Ectodermal cell (in vitro differentiated cells): ENCODE data around the gene ASPSCR1.

Experiments
- H3K27ac ChIP-seq: 2 replicates; pipeline ENCODE4 v1.7.0; 2013; ENCODE audit warnings: mild to moderate bottlenecking, low read depth, low read length; ENCODE audit not compliant: insufficient read depth, poor library complexity, severe bottlenecking
- H3K27me3 ChIP-seq: 2 replicates; pipeline ENCODE4 v1.7.0; 2013; ENCODE audit warnings: mild to moderate bottlenecking, low read length; ENCODE audit not compliant: insufficient read depth, control insufficient read depth, poor library complexity, severe bottlenecking
- H3K36me3 ChIP-seq: one replicate; pipeline ENCODE4 v1.7.0; 2013; ENCODE audit warnings: low read length; ENCODE audit not compliant: control insufficient read depth, insufficient read depth
- H3K4me1 ChIP-seq: one replicate; pipeline ENCODE4 v1.7.0; 2013; ENCODE audit warnings: low read length; ENCODE audit not compliant: control insufficient read depth, insufficient read depth
- H3K4me3 ChIP-seq: 2 replicates; pipeline ENCODE4 v1.7.0; 2013; ENCODE audit warnings: low read depth, low read length, control low read depth; ENCODE audit not compliant: insufficient read depth
- H3K9me3 ChIP-seq: 2 replicates; pipeline ENCODE4 v1.7.0; 2013; ENCODE audit warnings: mild to moderate bottlenecking, low read length, moderate library complexity; ENCODE audit not compliant: control insufficient read depth
- WGBS, 2 experiments: methylation state at CpG; one replicate each; pipeline ENCODE4 v1.1.7; 2013; ENCODE audit warnings: missing lambda C conversion rate in 2 of 2; 5-methylcytosine and 5-hydroxymethylcytosine counted together

The ASPSCR1 gene

GRCh38 chr17:81987161-81987770, 9.8 kb downstream of the ASPSCR1 start:
- WGBS, 2 experiments = 94 to 95% methylated on average over 26 of the region's 26 CpGs

GRCh38 chr17:81990836-81991683, 13.6 kb downstream of the ASPSCR1 start:
- Histone ChIP-seq H3K4me1 (peaks cover 50% of the 10 kb centered on the region), H3K27me3 (no peaks in the 10 kb centered on the region), H3K9me3 (no peaks in the 10 kb centered on the region), H3K27ac (peak overlapping the region; percentile 93), H3K36me3 (peaks cover 4% of the 10 kb centered on the region), H3K4me3 (no peak overlapping the region)
- 90 to 91% methylated on average over 25 of the region's 25 CpGs for WGBS, 2 experiments

More at GRCh38 chr17:81987161-81987770, 9.8 kb downstream of the ASPSCR1 start:
- Histone ChIP-seq H3K27me3 (no peaks in the 10 kb centered on the region), H3K9me3 (no peaks in the 10 kb centered on the region), H3K4me3 (no peak overlapping the region), H3K36me3 (peaks cover 13% of the 10 kb centered on the region), H3K4me1 (peaks cover 15% of the 10 kb centered on the region), H3K27ac (no peak overlapping the region)

GRCh38 chr17:81991684-81992305, 14.4 kb downstream of the ASPSCR1 start:
- Histone ChIP-seq H3K36me3 (peaks cover 4% of the 10 kb centered on the region), H3K27ac (peak overlapping the region; percentile 93), H3K4me3 (peak overlapping the region; percentile 6), H3K9me3 (no peaks in the 10 kb centered on the region), H3K27me3 (no peaks in the 10 kb centered on the region), H3K4me1 (peaks cover 50% of the 10 kb centered on the region)
- 34 to 35% methylated on average over 31 of the region's 31 CpGs for WGBS, 2 experiments

- WGBS, 2 experiments = 41 to 43% methylated on average over 31 of the region's 31 CpGs
- no peak overlapping the region for H3K4me3 ChIP-seq
These were observed 15.1 kb downstream of the ASPSCR1 start for GRCh38 chr17:81992306-81993102.

GRCh38 chr17:81993729-81994592, 16.5 kb downstream of the ASPSCR1 start:
- peak overlapping the region; percentile 4 for H3K4me3 ChIP-seq
- peaks cover 4% of the 10 kb centered on the region for H3K36me3 ChIP-seq
- peaks cover 50% of the 10 kb centered on the region for H3K4me1 ChIP-seq
- H3K27ac ChIP-seq = peak overlapping the region; percentile 69
- whole genome bisulfite sequencing, 2 experiments = 75 to 77% methylated on average over 37 of the region's 37 CpGs
- no peaks in the 10 kb centered on the region for H3K27me3 ChIP-seq
- no peaks in the 10 kb centered on the region for H3K9me3 ChIP-seq

More at GRCh38 chr17:81992306-81993102, 15.1 kb downstream of the ASPSCR1 start:
- H3K27ac ChIP-seq = peak overlapping the region; percentile 93
- H3K9me3 ChIP-seq = no peaks in the 10 kb centered on the region
- H3K4me1 ChIP-seq = peaks cover 50% of the 10 kb centered on the region
- peaks cover 4% of the 10 kb centered on the region for H3K36me3 ChIP-seq
- H3K27me3 ChIP-seq = no peaks in the 10 kb centered on the region

- Histone ChIP-seq H3K27ac (no peak overlapping the region), H3K36me3 (peaks cover 4% of the 10 kb centered on the region), H3K9me3 (no peaks in the 10 kb centered on the region), H3K4me3 (no peak overlapping the region), H3K27me3 (no peaks in the 10 kb centered on the region), H3K4me1 (peaks cover 50% of the 10 kb centered on the region)
- 87 to 89% methylated on average over 39 of the region's 39 CpGs for WGBS, 2 experiments
These were observed 17.4 kb downstream of the ASPSCR1 start for GRCh38 chr17:81994593-81995462.

GRCh38 chr17:81995463-81996231, 18.2 kb downstream of the ASPSCR1 start:
- Histone ChIP-seq H3K4me1 (peaks cover 57% of the 10 kb centered on the region), H3K4me3 (no peak overlapping the region), H3K36me3 (no peaks in the 10 kb centered on the region), H3K27ac (no peak overlapping the region), H3K9me3 (no peaks in the 10 kb centered on the region), H3K27me3 (no peaks in the 10 kb centered on the region)
- WGBS, 2 experiments = 94 to 95% methylated on average over 29 of the region's 29 CpGs

- 94 to 96% methylated on average over 28 of the region's 28 CpGs for WGBS, 2 experiments
These were observed 18.9 kb downstream of the ASPSCR1 start for GRCh38 chr17:81996232-81996756.

More at GRCh38 chr17:81996232-81996756, 18.9 kb downstream of the ASPSCR1 start:
- no peak overlapping the region for H3K4me3 ChIP-seq
- H3K4me1 ChIP-seq = peaks cover 58% of the 10 kb centered on the region
- no peaks in the 10 kb centered on the region for H3K27me3 ChIP-seq
- H3K36me3 ChIP-seq = no peaks in the 10 kb centered on the region
- H3K9me3 ChIP-seq = no peaks in the 10 kb centered on the region
- H3K27ac ChIP-seq = no peak overlapping the region
